ENCODE results near the gene DOCK4.

DNA sequence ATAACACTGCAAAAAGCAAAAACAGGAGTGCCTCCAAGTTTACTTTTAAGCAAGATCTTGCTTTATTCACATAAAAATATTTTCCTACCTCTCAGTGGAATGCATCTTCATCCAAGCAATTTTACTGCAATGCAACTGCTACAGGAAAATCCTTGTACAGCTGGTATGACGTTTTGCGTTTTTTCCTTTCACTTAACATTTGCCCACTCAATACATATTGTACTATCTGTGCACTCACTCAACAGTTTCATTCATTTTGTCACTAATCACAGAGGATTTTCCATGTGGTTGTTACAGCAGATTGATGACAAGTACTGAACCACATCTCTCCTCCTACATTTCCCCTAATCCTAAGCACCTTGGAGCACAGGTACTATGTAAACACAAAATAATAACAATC, 421.9 kb downstream of the DOCK4 start:
- TF ChIP-seq YY1 (IDR thresholded peaks at IDR 0.05; ENCODE audit: low read depth) (no peak), EP300 (IDR thresholded peaks at IDR 0.05; ENCODE audit: borderline replicate concordance) (no peak), EGR1 (IDR thresholded peaks at IDR 0.05) (no peak)
- TF ChIP-seq, protein P1, sequence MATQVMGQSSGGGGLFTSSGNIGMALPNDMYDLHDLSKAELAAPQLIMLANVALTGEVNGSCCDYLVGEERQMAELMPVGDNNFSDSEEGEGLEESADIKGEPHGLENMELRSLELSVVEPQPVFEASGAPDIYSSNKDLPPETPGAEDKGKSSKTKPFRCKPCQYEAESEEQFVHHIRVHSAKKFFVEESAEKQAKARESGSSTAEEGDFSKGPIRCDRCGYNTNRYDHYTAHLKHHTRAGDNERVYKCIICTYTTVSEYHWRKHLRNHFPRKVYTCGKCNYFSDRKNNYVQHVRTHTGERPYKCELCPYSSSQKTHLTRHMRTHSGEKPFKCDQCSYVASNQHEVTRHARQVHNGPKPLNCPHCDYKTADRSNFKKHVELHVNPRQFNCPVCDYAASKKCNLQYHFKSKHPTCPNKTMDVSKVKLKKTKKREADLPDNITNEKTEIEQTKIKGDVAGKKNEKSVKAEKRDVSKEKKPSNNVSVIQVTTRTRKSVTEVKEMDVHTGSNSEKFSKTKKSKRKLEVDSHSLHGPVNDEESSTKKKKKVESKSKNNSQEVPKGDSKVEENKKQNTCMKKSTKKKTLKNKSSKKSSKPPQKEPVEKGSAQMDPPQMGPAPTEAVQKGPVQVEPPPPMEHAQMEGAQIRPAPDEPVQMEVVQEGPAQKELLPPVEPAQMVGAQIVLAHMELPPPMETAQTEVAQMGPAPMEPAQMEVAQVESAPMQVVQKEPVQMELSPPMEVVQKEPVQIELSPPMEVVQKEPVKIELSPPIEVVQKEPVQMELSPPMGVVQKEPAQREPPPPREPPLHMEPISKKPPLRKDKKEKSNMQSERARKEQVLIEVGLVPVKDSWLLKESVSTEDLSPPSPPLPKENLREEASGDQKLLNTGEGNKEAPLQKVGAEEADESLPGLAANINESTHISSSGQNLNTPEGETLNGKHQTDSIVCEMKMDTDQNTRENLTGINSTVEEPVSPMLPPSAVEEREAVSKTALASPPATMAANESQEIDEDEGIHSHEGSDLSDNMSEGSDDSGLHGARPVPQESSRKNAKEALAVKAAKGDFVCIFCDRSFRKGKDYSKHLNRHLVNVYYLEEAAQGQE (IDR thresholded peaks at IDR 0.05; ENCODE audit: low read depth) = no peak
